ENCODE data around the gene SELE. TPM values are rescaled to one million over a fixed set of nuclear protein-coding genes. Genes with fewer than 3 reads are reported as not detected.

SELE gene, protein sequence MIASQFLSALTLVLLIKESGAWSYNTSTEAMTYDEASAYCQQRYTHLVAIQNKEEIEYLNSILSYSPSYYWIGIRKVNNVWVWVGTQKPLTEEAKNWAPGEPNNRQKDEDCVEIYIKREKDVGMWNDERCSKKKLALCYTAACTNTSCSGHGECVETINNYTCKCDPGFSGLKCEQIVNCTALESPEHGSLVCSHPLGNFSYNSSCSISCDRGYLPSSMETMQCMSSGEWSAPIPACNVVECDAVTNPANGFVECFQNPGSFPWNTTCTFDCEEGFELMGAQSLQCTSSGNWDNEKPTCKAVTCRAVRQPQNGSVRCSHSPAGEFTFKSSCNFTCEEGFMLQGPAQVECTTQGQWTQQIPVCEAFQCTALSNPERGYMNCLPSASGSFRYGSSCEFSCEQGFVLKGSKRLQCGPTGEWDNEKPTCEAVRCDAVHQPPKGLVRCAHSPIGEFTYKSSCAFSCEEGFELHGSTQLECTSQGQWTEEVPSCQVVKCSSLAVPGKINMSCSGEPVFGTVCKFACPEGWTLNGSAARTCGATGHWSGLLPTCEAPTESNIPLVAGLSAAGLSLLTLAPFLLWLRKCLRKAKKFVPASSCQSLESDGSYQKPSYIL
- not detected in 2 replicates for total RNA-seq

GRCh38 chr1:169733924-169734323 lies at the start of gene SELE:
SELE (minus strand) TSS chr1:169734079; CDS start chr1:169733612, 467 bp downstream.

DNA sequence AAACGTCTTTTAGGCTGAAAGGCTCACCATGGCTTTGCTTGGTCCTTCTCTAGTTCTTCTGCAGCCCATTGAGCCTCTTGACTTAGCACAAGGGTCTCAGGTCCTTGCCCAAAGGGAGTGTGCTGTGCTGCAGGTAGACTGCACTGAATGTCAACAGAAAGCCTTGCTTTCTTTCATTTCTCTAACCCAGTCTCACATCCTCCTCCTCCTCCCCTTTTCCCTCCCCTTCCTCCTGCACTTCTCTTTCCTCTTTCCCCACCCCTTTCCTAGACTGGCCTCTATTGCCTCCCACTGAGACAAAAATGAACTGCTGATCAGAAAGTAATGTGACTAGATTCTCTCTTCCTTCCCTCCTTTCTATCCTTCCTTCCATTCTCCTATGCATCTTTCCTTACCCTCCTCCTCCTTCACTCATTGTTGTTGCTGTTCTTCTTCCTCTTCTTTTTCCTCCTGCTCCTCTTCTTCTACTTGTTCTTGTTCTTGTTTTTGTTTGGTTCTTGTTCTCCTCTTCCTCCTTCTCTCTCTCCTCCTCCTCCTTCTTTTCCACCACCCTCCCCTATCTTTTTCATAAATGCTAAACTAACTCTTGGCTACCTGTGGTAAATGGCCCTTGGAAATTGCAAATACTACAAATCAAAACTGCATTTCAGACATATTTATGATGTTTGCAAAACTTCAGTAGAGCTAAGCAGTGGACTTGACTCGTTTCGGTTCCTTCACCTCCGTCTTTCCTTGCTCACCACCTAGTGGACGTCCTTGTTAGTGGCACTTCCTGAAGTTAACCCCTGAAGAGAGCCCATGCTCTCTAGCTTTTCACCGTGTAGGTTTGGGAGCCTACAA lies 22.2 kb downstream of the SELE start, which contains the start of gene SELL:
SELL (minus strand) TSS at position 152 of the 840 bp plus-strand sequence; CDS start at position 30, 122 bp downstream.

Other genes starting within 250 kb of the SELE start
- 11.6 and 18.8 TPM in 2 replicates for gene SLC19A2, start 248.1 kb downstream of the SELE start, total RNA-seq
- gene F5, start 147.6 kb downstream of the SELE start, total RNA-seq = not detected in 2 replicates
- gene SELP, start 104.0 kb downstream of the SELE start, total RNA-seq = 0.22 TPM in 1 of 2 replicates, not detected in the other
- gene SELL, start 22.5 kb downstream of the SELE start, total RNA-seq = 0.14 TPM in 1 of 2 replicates, not detected in the other
- gene METTL18, start 60.8 kb upstream of the SELE start, total RNA-seq = 3.9 and 4.9 TPM in 2 replicates
- 8.8 and 9.9 TPM in 2 replicates for gene SCYL3, start 159.8 kb upstream of the SELE start, total RNA-seq